Ascending aorta (tissue), 2 donors: ENCODE data around the gene ZNF362. TPM values are rescaled to one million over a fixed set of nuclear protein-coding genes. Genes with fewer than 3 reads are reported as not detected.

ENCODE experiments used
- DNase-seq, 2 donors: peaks; one replicate each; pipeline ENCODE4 v3.0.0-alpha.2; 2019; ENCODE audit warnings: low spot score in 2 of 2
- H3K27ac ChIP-seq, 2 donors: fragments of 200-600 bp; sonication (generic); one replicate each; pipeline ENCODE4 v1.5.1; 2016 to 2017; ENCODE audit warnings: mild to moderate bottlenecking in 1 of 2
- H3K27me3 ChIP-seq: fragments of 200-600 bp; sonication (generic); one replicate; pipeline ENCODE4 v1.5.1; 2017
- H3K36me3 ChIP-seq, 2 donors: fragments of 200-600 bp; sonication (generic); one replicate each; pipeline ENCODE4 v1.5.1; 2016
- H3K4me1 ChIP-seq, 2 donors: fragments of 200-600 bp; sonication (generic); one replicate each; pipeline ENCODE4 v1.5.1; 2016 to 2017; ENCODE audit warnings: mild to moderate bottlenecking in 1 of 2
- H3K4me3 ChIP-seq, 2 donors: fragments of 200-600 bp; sonication (generic); one replicate each; pipeline ENCODE4 v1.5.1; 2016 to 2017; ENCODE audit warnings: mild to moderate bottlenecking in 1 of 2
- H3K9me3 ChIP-seq, 2 donors: fragments of 200-600 bp; sonication (generic); one replicate each; pipeline ENCODE4 v1.5.1; 2016
- intact Hi-C: fragments of 100-400 bp; cut with DNase I; formaldehyde crosslinking; loops from one replicate; pipeline ENCODE4 v1.15.1; 2023
- total RNA-seq: library from RNA; depleted of rRNA; stranded (reverse); fragments of >200 nt; gene quantifications from one replicate; pipeline ENCODE4 v1.1.0, GENCODE V29; 2016
- TF ChIP-seq, protein P1 (sequence below), 3 experiments: fragments of 200-600 bp in 2 of 3; fragments of 450-650 bp in 1 of 3; sonication (generic) in 2 of 3; IDR thresholded peaks; one replicate each; pipeline ENCODE4 v1.5.1; 2016 to 2019; ENCODE audit warnings: antibody characterized with exemption in 3 of 3, mild to moderate bottlenecking in 1 of 3, moderate library complexity in 1 of 3

ZNF362 gene
- total RNA-seq, 1 donor from 2014 or later, result 34.4 TPM

DNA sequence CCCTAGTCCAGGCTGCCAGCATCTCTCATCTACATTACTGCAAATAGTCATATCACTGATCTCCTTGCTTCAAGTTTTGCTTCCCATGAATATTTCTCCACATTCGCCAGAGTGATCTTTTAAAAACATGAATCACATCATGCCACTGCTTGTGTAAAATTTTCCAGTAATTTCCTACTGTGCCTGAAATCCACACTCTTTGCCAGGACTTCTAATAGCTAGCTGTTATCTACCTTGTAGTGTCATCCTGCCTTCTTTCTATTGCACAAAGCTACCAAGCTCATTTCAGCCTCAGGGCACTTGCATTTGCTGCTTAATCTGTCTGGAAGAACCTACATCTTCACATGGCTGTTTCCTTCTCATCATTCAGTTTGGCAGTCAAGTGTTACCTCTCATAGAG is 33.9 kb upstream of the ZNF362 start:
- H3K4me3 ChIP-seq, result no peak overlapping the region
- H3K4me1 ChIP-seq, result peaks cover 0 to 2% of the 10 kb centered on the region in 2 donors
- no peaks in the 10 kb centered on the region for H3K27me3 ChIP-seq
- TF ChIP-seq, protein P1, sequence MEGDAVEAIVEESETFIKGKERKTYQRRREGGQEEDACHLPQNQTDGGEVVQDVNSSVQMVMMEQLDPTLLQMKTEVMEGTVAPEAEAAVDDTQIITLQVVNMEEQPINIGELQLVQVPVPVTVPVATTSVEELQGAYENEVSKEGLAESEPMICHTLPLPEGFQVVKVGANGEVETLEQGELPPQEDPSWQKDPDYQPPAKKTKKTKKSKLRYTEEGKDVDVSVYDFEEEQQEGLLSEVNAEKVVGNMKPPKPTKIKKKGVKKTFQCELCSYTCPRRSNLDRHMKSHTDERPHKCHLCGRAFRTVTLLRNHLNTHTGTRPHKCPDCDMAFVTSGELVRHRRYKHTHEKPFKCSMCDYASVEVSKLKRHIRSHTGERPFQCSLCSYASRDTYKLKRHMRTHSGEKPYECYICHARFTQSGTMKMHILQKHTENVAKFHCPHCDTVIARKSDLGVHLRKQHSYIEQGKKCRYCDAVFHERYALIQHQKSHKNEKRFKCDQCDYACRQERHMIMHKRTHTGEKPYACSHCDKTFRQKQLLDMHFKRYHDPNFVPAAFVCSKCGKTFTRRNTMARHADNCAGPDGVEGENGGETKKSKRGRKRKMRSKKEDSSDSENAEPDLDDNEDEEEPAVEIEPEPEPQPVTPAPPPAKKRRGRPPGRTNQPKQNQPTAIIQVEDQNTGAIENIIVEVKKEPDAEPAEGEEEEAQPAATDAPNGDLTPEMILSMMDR (IDR thresholded peaks at IDR 0.05), result no peak
- no peaks in the 10 kb centered on the region for H3K36me3 ChIP-seq
- H3K9me3 ChIP-seq, result peaks cover 0 to 12% of the 10 kb centered on the region in 2 donors
- no peak overlapping the region for H3K27ac ChIP-seq
- no peak for DNase-seq
- intact Hi-C loops, result no loop called here

GRCh38 chr1:33224166-33224707 is 32.1 kb upstream of the ZNF362 start:
- no peaks in the 10 kb centered on the region for H3K36me3 ChIP-seq
- no peak overlapping the region for H3K4me3 ChIP-seq
- H3K9me3 ChIP-seq, result peaks cover 0 to 12% of the 10 kb centered on the region in 2 donors
- H3K27me3 ChIP-seq, result no peaks in the 10 kb centered on the region
- intact Hi-C loops, result no loop called here
- TF ChIP-seq, protein P1 (IDR thresholded peaks at IDR 0.05), result no peak
- no peak overlapping the region for H3K27ac ChIP-seq
- peaks cover 0 to 2% of the 10 kb centered on the region in 2 donors for H3K4me1 ChIP-seq
- DNase-seq, result no peak

DNA sequence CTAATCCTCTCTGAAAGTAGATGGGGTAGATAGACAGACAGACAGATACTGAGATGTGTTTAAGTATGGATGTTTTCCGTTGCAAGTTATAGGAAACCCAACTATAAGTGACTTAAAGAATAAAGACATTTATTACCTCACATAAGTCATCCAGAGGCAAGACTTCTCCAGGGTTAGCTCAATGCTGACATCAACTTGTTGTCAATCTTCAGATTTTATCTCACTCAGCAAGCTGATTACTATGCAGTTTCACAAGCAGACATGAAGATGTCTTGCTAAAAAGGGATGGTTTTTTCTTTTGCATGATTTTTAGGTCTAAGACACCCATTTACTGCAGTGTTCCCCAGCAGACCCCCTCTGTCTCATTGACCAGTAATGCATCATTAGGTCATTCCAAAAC is 30.7 kb upstream of the ZNF362 start:
- no peak overlapping the region for H3K27ac ChIP-seq
- TF ChIP-seq, protein P1 (IDR thresholded peaks at IDR 0.05), result no peak
- H3K9me3 ChIP-seq, result peaks cover 0 to 12% of the 10 kb centered on the region in 2 donors
- intact Hi-C loops, result no loop called here
- H3K27me3 ChIP-seq, result no peaks in the 10 kb centered on the region
- DNase-seq, result no peak
- H3K36me3 ChIP-seq, result no peaks in the 10 kb centered on the region
- no peak overlapping the region for H3K4me3 ChIP-seq
- peaks cover 0 to 2% of the 10 kb centered on the region in 2 donors for H3K4me1 ChIP-seq

- TF ChIP-seq, protein P1 (IDR thresholded peaks at IDR 0.05), result no peak
- peaks cover 0 to 10% of the 10 kb centered on the region in 2 donors for H3K9me3 ChIP-seq
- no peaks in the 10 kb centered on the region for H3K27me3 ChIP-seq
- DNase-seq, result no peak
- no peak overlapping the region for H3K4me3 ChIP-seq
- no peaks in the 10 kb centered on the region for H3K36me3 ChIP-seq
- H3K4me1 ChIP-seq, result no peaks in the 10 kb centered on the region
- no peak overlapping the region for H3K27ac ChIP-seq
- intact Hi-C loops, result no loop called here
Measured at GRCh38 chr1:33228935-33229487, 27.3 kb upstream of the ZNF362 start.

DNA sequence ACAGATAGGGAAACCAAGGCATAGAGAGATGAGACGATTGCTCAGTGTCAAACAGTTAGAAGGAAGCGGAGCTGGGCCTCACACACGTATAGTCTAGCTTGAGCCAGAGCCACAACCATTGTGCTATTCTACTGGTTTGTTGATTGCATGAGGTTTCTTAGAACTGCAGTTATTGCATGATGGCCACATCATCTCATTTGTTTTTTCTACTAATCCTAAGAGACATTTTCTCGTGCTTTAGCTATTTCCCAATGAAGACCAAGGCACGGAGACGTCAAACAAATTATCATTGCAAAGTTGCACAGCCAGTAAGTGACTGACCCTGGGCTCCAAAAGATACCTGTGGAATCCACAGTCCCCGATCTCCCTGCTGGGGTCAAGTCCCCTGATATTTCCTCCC is 25.1 kb upstream of the ZNF362 start:
- H3K27ac ChIP-seq, result no peak overlapping the region
- H3K4me3 ChIP-seq, result no peak overlapping the region
- intact Hi-C loops, result no loop called here
- no peaks in the 10 kb centered on the region for H3K9me3 ChIP-seq
- DNase-seq, result no peak
- TF ChIP-seq, protein P1 (IDR thresholded peaks at IDR 0.05), result no peak
- H3K36me3 ChIP-seq, result no peaks in the 10 kb centered on the region
- no peaks in the 10 kb centered on the region for H3K4me1 ChIP-seq
- no peaks in the 10 kb centered on the region for H3K27me3 ChIP-seq
